ENCODE data around the gene MRPL38.
"Not testable (repeated sequence)": the region's sequence is repeated elsewhere in the genome, so short reads cannot be mapped to it uniquely, and the experiment has no call there.

Gene MRPL38

DNA sequence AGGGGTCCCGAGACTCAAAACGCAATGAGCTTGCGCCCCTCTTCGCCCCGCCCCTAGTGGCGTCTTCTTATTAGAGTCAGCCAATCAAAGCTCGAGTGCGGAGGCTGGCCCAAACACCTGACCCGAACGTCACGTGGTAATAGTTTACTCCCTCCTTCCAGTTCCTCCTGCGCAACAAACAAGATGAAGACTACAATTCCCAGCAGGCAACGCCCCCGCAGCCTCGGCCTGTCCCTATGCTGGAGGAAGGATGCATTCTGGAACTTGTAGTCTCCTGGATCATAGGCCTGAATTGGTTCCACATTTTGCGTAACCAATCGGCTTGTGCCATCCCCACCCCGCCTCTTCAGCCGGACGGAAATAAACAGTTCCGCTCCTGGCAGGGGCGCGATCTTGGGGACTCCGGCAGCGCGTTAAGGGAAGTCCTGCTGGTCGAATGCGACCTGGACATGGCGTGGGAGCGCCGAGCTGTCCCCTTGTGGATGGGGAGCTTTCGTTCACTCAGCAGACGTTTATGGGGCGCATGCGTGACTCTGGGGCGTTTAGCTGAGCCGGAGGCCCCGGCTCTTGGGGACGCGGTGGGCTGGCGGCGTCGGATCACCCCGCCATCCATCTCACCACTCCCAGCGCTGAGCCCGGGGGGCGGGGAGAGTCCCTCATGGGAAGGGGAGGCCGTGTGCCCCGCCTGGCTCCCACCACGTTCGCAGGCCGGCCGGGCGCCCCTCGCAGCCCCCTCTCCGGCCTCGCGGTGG lies 49.2 kb downstream of the MRPL38 start, which contains the start of gene WBP2:
Gene WBP2, minus strand, starts transcription at position 26 of the 752 bp plus-strand sequence. CDS start 38 bp downstream, outside the sequence.
- DNase-seq (ENCODE audit: extremely low read depth in 1 of 2, low read depth in 1 of 2) = peak; percentile 88 to 97

DNA sequence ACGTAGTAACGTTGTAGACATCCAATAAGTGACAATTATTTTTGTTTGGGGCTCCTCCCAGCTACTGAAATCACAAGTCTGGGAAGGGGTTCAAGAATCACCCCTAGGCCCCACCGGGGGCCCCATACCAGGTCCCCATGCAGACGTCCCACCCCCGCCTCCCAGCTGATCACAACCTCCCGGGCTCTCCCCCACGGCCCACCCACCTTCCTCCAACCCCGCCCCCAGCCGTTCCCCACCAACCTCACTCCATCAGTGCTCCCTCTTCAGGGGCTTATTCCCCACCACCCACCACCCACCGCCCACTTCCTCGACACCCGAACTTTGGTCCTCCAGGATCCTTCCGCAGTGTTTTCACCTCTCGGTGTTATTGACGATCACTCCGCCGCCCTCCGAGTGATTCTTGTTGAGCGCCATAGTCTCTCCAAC lies 49.8 kb downstream of the MRPL38 start:
- DNase-seq (ENCODE audit: extremely low read depth in 1 of 2, low read depth in 1 of 2) = no peak

DNA sequence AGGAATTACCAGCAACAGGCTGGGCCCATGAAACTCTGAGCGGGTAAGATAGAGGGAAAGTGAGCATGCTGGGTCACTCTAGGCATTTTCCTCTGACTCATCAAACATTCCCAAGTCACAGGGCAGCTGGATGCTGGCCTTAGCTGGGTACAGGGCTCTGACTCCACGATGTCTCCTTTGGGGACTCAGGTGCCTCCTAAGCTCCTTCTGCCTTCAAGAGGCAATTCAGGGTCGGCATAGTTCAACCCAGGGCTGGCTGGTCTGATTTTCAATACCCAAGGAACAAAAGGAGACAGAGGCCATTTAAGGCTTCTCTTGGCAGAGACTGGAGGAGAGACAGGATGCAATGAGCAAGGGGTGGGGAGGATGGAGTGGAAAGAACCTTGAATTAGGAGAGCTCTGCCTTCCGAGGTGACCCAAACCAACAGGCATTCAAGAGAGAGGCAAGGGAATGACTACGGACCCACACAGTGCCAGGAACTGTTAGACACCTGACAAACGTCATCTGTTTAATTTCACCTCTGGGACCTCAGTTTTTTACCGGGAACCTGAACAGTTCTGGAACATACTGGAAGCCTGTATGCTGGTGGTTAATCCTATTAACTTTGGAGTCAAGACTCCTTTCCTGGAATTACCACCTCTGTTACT lies 50.5 kb downstream of the MRPL38 start:
- no peak for DNase-seq (ENCODE audit: extremely low read depth in 1 of 2, low read depth in 1 of 2)

DNA sequence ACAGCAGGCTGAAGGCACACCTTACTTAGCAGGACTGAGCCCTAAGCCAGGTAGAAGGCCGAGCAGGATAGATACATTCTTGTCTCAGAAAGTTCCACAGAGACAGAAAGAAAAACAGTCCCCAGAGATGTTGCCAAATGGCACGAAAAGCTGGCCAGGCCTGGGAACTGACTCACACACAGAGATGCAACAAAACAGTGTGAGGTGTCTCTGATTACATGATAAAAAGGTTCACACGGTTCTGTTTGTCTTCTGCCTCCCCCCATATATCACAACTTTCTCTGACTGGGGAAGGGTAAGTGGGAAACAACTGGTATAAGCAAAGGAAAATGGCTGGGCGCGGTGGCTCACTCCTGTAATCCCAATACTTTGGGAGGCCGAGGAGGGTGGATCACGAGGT lies 51.3 kb downstream of the MRPL38 start:
- no peak for DNase-seq (ENCODE audit: extremely low read depth in 1 of 2, low read depth in 1 of 2)

DNA sequence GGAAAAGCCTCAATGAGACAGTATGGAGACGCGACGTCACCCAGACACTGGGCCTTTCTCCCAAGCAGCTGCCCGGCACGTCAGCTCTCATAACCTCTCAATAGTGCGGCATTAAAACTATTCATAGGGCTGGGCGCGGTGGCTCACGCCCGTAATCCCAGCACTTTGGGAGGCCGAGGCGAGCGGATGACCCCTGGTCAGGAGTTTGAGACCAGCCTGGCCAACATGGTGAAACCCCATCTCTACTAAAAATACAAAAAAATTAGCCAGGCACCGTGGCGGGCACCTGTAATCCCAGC lies 53.0 kb downstream of the MRPL38 start:
- not testable (repeated sequence) for DNase-seq (ENCODE audit: extremely low read depth in 1 of 2, low read depth in 1 of 2)

DNA sequence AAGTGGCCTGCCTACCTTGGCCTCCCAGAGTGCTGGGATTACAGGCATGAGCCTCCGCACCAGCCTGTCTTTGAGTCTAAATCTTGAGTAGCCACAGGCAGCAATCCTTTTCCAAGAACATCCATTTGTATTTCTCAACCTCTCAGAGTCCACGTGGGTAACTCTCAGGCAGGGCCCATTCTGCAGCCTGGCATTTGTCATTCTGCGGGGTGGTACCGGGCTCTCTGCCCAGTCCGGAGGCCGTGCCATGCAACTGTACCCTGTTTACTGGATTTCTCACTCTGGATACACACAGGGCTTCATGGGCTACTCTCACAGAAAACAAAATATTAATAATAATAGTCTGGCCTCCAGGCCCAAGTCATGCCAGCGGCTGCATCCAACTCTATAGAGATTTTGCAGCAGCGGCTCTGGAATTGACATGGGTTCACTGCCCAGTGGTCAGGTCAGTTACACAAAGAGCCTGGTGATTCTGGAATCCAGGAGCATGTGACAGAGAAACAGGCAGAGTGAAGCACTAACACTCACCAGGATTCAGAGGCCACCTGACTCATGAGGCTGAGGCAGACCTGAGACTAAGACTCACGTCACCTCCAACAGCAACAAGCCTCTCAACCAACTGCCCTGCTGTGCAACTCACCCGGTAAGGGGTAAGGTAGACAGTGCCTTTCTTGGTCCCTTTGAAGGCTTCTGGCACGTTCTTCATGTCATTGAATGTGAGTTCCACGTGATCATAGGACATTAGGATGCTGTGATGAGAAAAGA lies 53.6 kb downstream of the MRPL38 start:
- no peak for DNase-seq (ENCODE audit: extremely low read depth in 1 of 2, low read depth in 1 of 2)

DNA sequence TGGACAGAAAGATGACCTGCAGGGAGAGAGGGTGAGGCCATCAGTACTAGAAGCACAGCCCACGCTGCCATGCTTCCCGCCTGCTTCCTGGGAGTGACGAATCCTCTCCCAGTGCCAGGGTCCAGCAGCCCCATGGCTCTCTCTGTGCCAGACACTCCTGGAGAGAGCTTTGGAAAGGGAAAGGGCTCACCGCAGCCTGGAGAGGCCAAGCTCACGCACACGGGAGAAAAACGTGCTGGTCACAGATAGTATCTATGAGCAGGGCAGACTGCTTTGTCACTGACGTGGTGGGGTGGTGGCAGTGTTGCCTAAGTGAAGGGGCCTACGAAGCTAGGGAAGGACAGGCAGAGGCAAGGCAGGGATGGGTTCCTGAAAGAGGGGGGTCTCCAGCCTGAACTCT lies 55.0 kb downstream of the MRPL38 start:
- DNase-seq (ENCODE audit: extremely low read depth in 1 of 2, low read depth in 1 of 2) = no peak

- DNase-seq (ENCODE audit: extremely low read depth in 1 of 2, low read depth in 1 of 2) = no peak
Observed at GRCh38 chr17:75849279-75849646, 55.4 kb downstream of the MRPL38 start.
